Esophagus squamous epithelium (tissue), 5 donors: Measurements from ENCODE around the gene PGGHG. TPM values are rescaled to one million over a fixed set of nuclear protein-coding genes. Genes with fewer than 3 reads are reported as not detected.

Experiments
- DNase-seq: peaks from one replicate; lab custom pipeline; 2025; lab: John Stamatoyannopoulos, UW
- H3K27ac ChIP-seq, 4 donors: fragments of 200-600 bp; sonication (generic); one replicate each; pipeline ENCODE4 v1.5.1; 2016 to 2019; ENCODE audit warnings: mild to moderate bottlenecking in 1 of 4
- H3K27me3 ChIP-seq, 4 donors: fragments of 200-600 bp; sonication (generic); 1 replicate in 3 of 4; 2 replicates in 1 of 4; pipeline versions ENCODE4 v1.5.1 to v1.6.0; 2017 to 2021; ENCODE audit warnings: antibody characterized with exemption in 1 of 4
- H3K36me3 ChIP-seq, 3 donors: fragments of 200-600 bp; sonication (generic); one replicate each; pipeline ENCODE4 v1.5.1; 2016 to 2019
- H3K4me1 ChIP-seq, 3 donors: fragments of 200-600 bp; sonication (generic); one replicate each; pipeline ENCODE4 v1.5.1; 2017 to 2019
- H3K4me3 ChIP-seq, 4 donors: fragments of 200-600 bp; sonication (generic); 1 replicate in 3 of 4; 2 replicates in 1 of 4; pipeline ENCODE4 v1.5.1; 2016 to 2019; ENCODE audit warnings: mild to moderate bottlenecking in 2 of 4, moderate library complexity in 1 of 4
- H3K9me3 ChIP-seq, 3 donors: fragments of 200-600 bp; sonication (generic); one replicate each; pipeline ENCODE4 v1.5.1; 2016 to 2019
- CTCF ChIP-seq, 6 experiments: fragments of 450-650 bp in 4 of 6; fragments of 200-600 bp in 2 of 6; sonication (generic) in 2 of 6; IDR thresholded peaks; one replicate each; pipeline ENCODE4 v1.5.1; 2016 to 2019; ENCODE audit warnings: antibody characterized with exemption in 6 of 6, mild to moderate bottlenecking in 4 of 6, moderate library complexity in 4 of 6
- POLR2A ChIP-seq, 4 donors: fragments of 450-650 bp; IDR thresholded peaks; one replicate each; pipeline ENCODE4 v1.6.1; 2017; ENCODE audit warnings: antibody characterized with exemption in 4 of 4, mild to moderate bottlenecking in 4 of 4, moderate library complexity in 3 of 4
- WGBS, 2 donors: methylation state at CpG; one replicate each; pipeline ENCODE4 v1.1.5; 2018; 5-methylcytosine and 5-hydroxymethylcytosine counted together
- intact Hi-C: fragments of 100-400 bp; cut with DNase I; formaldehyde crosslinking; loops from one replicate; pipeline ENCODE4 v1.15.0; 2022
- total RNA-seq, 4 donors: library from RNA; depleted of rRNA; stranded (reverse); fragments of >200 nt; gene quantifications; one replicate each; pipeline ENCODE4 v1.1.0, GENCODE V29; 2016
- donor health status: DM: yes; HTN: yes; CAD: no.

PGGHG gene
- total RNA-seq, 4 donors from 2014 or later = 5.3 to 15.3 (median 5.9) TPM

GRCh38 chr11:272931-273198 is 16.1 kb upstream of the PGGHG start:
- no peak for DNase-seq
- Histone ChIP-seq H3K36me3 (no peaks in the 10 kb centered on the region), H3K27me3 (peaks cover 0 to 50% (median 0%) of the 10 kb centered on the region in 4 donors), H3K4me1 (peaks cover 0 to 8% (median 0%) of the 10 kb centered on the region in 3 donors), H3K4me3 (no peak overlapping the region), H3K9me3 (no peaks in the 10 kb centered on the region), H3K27ac (no peak overlapping the region)
- intact Hi-C loops = no loop called here
- TF ChIP-seq POLR2A (IDR thresholded peaks at IDR 0.05) = no peak
- TF ChIP-seq CTCF (IDR thresholded peaks at IDR 0.05) = no peak
- 83 to 85% methylated on average over 5 to 6 of the region's 6 CpGs for WGBS, 2 donors

GRCh38 chr11:276219-276618 is 12.7 kb upstream of the PGGHG start:
- H3K27ac ChIP-seq = no peak overlapping the region
- peaks cover 19 to 69% (median 23%) of the 10 kb centered on the region in 4 donors for H3K27me3 ChIP-seq
- H3K4me1 ChIP-seq = peaks cover 8 to 26% (median 25%) of the 10 kb centered on the region in 3 donors
- H3K36me3 ChIP-seq = no peaks in the 10 kb centered on the region
- no peak overlapping the region for H3K4me3 ChIP-seq
- intact Hi-C loops = no loop called here
- no peak for DNase-seq
- no peaks in the 10 kb centered on the region for H3K9me3 ChIP-seq
- TF ChIP-seq CTCF (IDR thresholded peaks at IDR 0.05) (no peak), POLR2A (IDR thresholded peaks at IDR 0.05) (no peak)

- Histone ChIP-seq H3K27me3 (peaks cover 19 to 69% (median 37%) of the 10 kb centered on the region in 4 donors), H3K4me3 (peak within 1 kb of the TSS in 3 of 4 donors; percentile 3 to 59 (median 41)), H3K27ac (no peak within 1 kb of the TSS), H3K36me3 (no peaks in the 10 kb centered on the region), H3K4me1 (peaks cover 8 to 34% (median 32%) of the 10 kb centered on the region in 3 donors), H3K9me3 (no peaks in the 10 kb centered on the region)
- intact Hi-C loops = no loop called here
- TF ChIP-seq CTCF (IDR thresholded peaks at IDR 0.05) (no peak), POLR2A (IDR thresholded peaks at IDR 0.05) (no peak)
- WGBS, 2 donors = 79 to 85% methylated on average over 16 to 19 of the region's 21 CpGs
- no peak for DNase-seq
Observed at GRCh38 chr11:278001-278951, 10.7 kb upstream of the PGGHG start, which contains the start of gene NLRP6. Gene NLRP6, plus strand, starts transcription at chr11:278407. Its CDS starts 163 bp downstream, at chr11:278570.

- Histone ChIP-seq H3K4me1 (peaks cover 8 to 34% (median 32%) of the 10 kb centered on the region in 3 donors), H3K4me3 (peak overlapping the region; percentile 3 to 59 (median 26)), H3K9me3 (no peaks in the 10 kb centered on the region), H3K36me3 (no peaks in the 10 kb centered on the region), H3K27ac (no peak overlapping the region), H3K27me3 (peaks cover 19 to 79% (median 37%) of the 10 kb centered on the region in 4 donors)
- DNase-seq = no peak
- intact Hi-C loops = no loop called here
- TF ChIP-seq POLR2A (IDR thresholded peaks at IDR 0.05) = peak in 1 of 4 donors; percentile 48
- no peak for TF ChIP-seq CTCF (IDR thresholded peaks at IDR 0.05)
- 54 to 64% methylated on average over 3 to 8 of the region's 97 CpGs for WGBS, 2 donors
Observed at GRCh38 chr11:279040-279965, 9.6 kb upstream of the PGGHG start.
